HUES48 (cell line): ENCODE results near the gene PDZD8.

Experiments used
- H3K27ac ChIP-seq: one replicate; pipeline ENCODE4 v1.7.0; 2013; ENCODE audit warnings: low read depth, low read length, inconsistent platforms
- H3K27me3 ChIP-seq: 2 replicates; pipeline ENCODE4 v1.6.1; 2013; ENCODE audit warnings: mild to moderate bottlenecking, low read length; ENCODE audit not compliant: control insufficient read depth, insufficient read depth
- H3K36me3 ChIP-seq: 2 replicates; pipeline ENCODE4 v1.6.1; 2013; ENCODE audit warnings: low read length; ENCODE audit not compliant: control insufficient read depth, insufficient read depth
- H3K4me1 ChIP-seq: 2 replicates; pipeline ENCODE4 v1.6.1; 2013; ENCODE audit warnings: mild to moderate bottlenecking, low read length; ENCODE audit not compliant: control insufficient read depth, insufficient read depth
- H3K4me3 ChIP-seq: 2 replicates; pipeline ENCODE4 v1.5.1; 2013; ENCODE audit warnings: mild to moderate bottlenecking, low read depth, low read length
- H3K9ac ChIP-seq: 2 replicates; pipeline ENCODE4 v1.6.1; 2013; ENCODE audit warnings: mild to moderate bottlenecking, low read depth, low read length, moderate library complexity
- H3K9me3 ChIP-seq: 2 replicates; pipeline ENCODE4 v1.6.1; 2013; ENCODE audit warnings: low read length; ENCODE audit not compliant: control insufficient read depth, insufficient read depth

The PDZD8 gene

GRCh38 chr10:117411479-117412399, 36.5 kb upstream of the PDZD8 start:
- Histone ChIP-seq H3K9me3 (no peaks in the 10 kb centered on the region), H3K4me1 (0 out of 2 replicates have a peak, but pooled peaks cover 4% of the 10 kb centered on the region), H3K27me3 (no peaks in the 10 kb centered on the region), H3K9ac (no peak overlapping the region), H3K36me3 (no peaks in the 10 kb centered on the region), H3K27ac (no peak overlapping the region), H3K4me3 (no peak overlapping the region)

- Histone ChIP-seq H3K36me3 (no peaks in the 10 kb centered on the region), H3K27me3 (no peaks in the 10 kb centered on the region), H3K4me3 (no peak overlapping the region), H3K9ac (no peak overlapping the region), H3K27ac (no peak overlapping the region), H3K9me3 (no peaks in the 10 kb centered on the region), H3K4me1 (0 out of 2 replicates have a peak, but pooled peaks cover 5% of the 10 kb centered on the region)
Measured at GRCh38 chr10:117410557-117410956, 35.3 kb upstream of the PDZD8 start.

- 0 out of 2 replicates have a peak, but pooled peaks cover 5% of the 10 kb centered on the region for H3K4me1 ChIP-seq
- H3K4me3 ChIP-seq = no peak overlapping the region
Measured at GRCh38 chr10:117409549-117410305, 34.5 kb upstream of the PDZD8 start.

GRCh38 chr10:117408436-117409384, 33.5 kb upstream of the PDZD8 start:
- Histone ChIP-seq H3K4me1 (0 out of 2 replicates have a peak, but pooled peaks cover 5% of the 10 kb centered on the region), H3K9ac (no peak overlapping the region), H3K4me3 (no peak overlapping the region), H3K9me3 (no peaks in the 10 kb centered on the region), H3K27me3 (no peaks in the 10 kb centered on the region), H3K36me3 (no peaks in the 10 kb centered on the region), H3K27ac (no peak overlapping the region)

More at GRCh38 chr10:117409549-117410305, 34.5 kb upstream of the PDZD8 start:
- Histone ChIP-seq H3K9ac (no peak overlapping the region), H3K36me3 (no peaks in the 10 kb centered on the region), H3K27me3 (no peaks in the 10 kb centered on the region), H3K27ac (no peak overlapping the region), H3K9me3 (no peaks in the 10 kb centered on the region)

- Histone ChIP-seq H3K9me3 (no peaks in the 10 kb centered on the region), H3K9ac (no peak overlapping the region), H3K4me3 (no peak overlapping the region), H3K36me3 (no peaks in the 10 kb centered on the region), H3K27me3 (no peaks in the 10 kb centered on the region), H3K4me1 (0 out of 2 replicates have a peak, but pooled peaks cover 5% of the 10 kb centered on the region), H3K27ac (no peak overlapping the region)
Measured at GRCh38 chr10:117405730-117406129, 30.5 kb upstream of the PDZD8 start.

- H3K9me3 ChIP-seq = no peaks in the 10 kb centered on the region
Measured at GRCh38 chr10:117400329-117400728, 25.1 kb upstream of the PDZD8 start.

GRCh38 chr10:117399341-117400196, 24.3 kb upstream of the PDZD8 start:
- Histone ChIP-seq H3K4me1 (no peaks in the 10 kb centered on the region), H3K27ac (no peak overlapping the region), H3K9me3 (no peaks in the 10 kb centered on the region), H3K4me3 (no peak overlapping the region), H3K36me3 (no peaks in the 10 kb centered on the region), H3K27me3 (no peaks in the 10 kb centered on the region), H3K9ac (no peak overlapping the region)

More at GRCh38 chr10:117400329-117400728, 25.1 kb upstream of the PDZD8 start:
- H3K36me3 ChIP-seq = no peaks in the 10 kb centered on the region
- no peak overlapping the region for H3K4me3 ChIP-seq
- H3K4me1 ChIP-seq = no peaks in the 10 kb centered on the region
- no peaks in the 10 kb centered on the region for H3K27me3 ChIP-seq
- H3K27ac ChIP-seq = no peak overlapping the region
- H3K9ac ChIP-seq = no peak overlapping the region

- Histone ChIP-seq H3K36me3 (no peaks in the 10 kb centered on the region), H3K27ac (no peak overlapping the region), H3K4me3 (no peak overlapping the region), H3K9me3 (no peaks in the 10 kb centered on the region), H3K27me3 (no peaks in the 10 kb centered on the region), H3K9ac (no peak overlapping the region), H3K4me1 (no peaks in the 10 kb centered on the region)
Measured at GRCh38 chr10:117398029-117398428, 22.8 kb upstream of the PDZD8 start.

- Histone ChIP-seq H3K27ac (no peak overlapping the region), H3K4me3 (no peak overlapping the region), H3K9ac (no peak overlapping the region), H3K36me3 (no peaks in the 10 kb centered on the region), H3K4me1 (no peaks in the 10 kb centered on the region), H3K9me3 (no peaks in the 10 kb centered on the region), H3K27me3 (no peaks in the 10 kb centered on the region; the same call in 1 of the 2 replicates)
Measured at GRCh38 chr10:117391436-117392205, 16.4 kb upstream of the PDZD8 start.
